MM.1S (cell line): ENCODE results near the gene SLC24A4.

Experiments
- DNase-seq: peaks from one replicate; pipeline ENCODE4 v3.0.0-alpha.2; 2015
- H2AFZ ChIP-seq: fragments of 300-600 bp; sonication (generic); 2 replicates; pipeline ENCODE4 v1.6.0; 2016; ENCODE audit warnings: antibody characterized with exemption, low read length
- H3F3A ChIP-seq: fragments of 300-600 bp; sonication (generic); 2 replicates; pipeline ENCODE4 v1.6.1; 2016; ENCODE audit warnings: mild to moderate bottlenecking, antibody characterized with exemption, low read length, moderate library complexity, mixed read lengths; ENCODE audit not compliant: insufficient read depth
- H3K27ac ChIP-seq: fragments of 300-600 bp; sonication (generic); 2 replicates; pipeline ENCODE4 v1.5.1; 2016; ENCODE audit warnings: mild to moderate bottlenecking, low read length
- H3K27me3 ChIP-seq: fragments of 300-600 bp; sonication (generic); replicated peaks from 2 replicates; pipeline ENCODE4 v1.6.0; 2016; ENCODE audit warnings: low read length; ENCODE audit not compliant: insufficient read depth
- H3K36me3 ChIP-seq: fragments of 300-600 bp; sonication (generic); replicated peaks from 2 replicates; pipeline ENCODE4 v1.6.1; 2016; ENCODE audit warnings: mild to moderate bottlenecking, low read length, mixed read lengths; ENCODE audit not compliant: insufficient read depth
- H3K4me1 ChIP-seq: fragments of 300-600 bp; sonication (generic); 2 replicates; pipeline ENCODE4 v1.6.1; 2016; ENCODE audit warnings: low read length, mixed read lengths
- H3K4me2 ChIP-seq: fragments of 300-600 bp; sonication (generic); 2 replicates; pipeline ENCODE4 v1.6.0; 2016; ENCODE audit warnings: low read depth, low read length
- H3K4me3 ChIP-seq: fragments of 300-600 bp; sonication (generic); 2 replicates; pipeline ENCODE4 v1.5.1; 2016; ENCODE audit warnings: low read length, mixed read lengths
- H3K79me2 ChIP-seq: fragments of 300-600 bp; sonication (generic); 2 replicates; pipeline ENCODE4 v1.6.1; 2016; ENCODE audit warnings: mixed run types, low read length, mixed read lengths
- H3K9ac ChIP-seq: fragments of 300-600 bp; sonication (generic); 2 replicates; pipeline ENCODE4 v1.6.1; 2016; ENCODE audit warnings: low read length, mixed read lengths
- H3K9me2 ChIP-seq: fragments of 300-600 bp; sonication (generic); replicated peaks from 2 replicates; pipeline ENCODE4 v1.6.1; 2016; ENCODE audit warnings: mild to moderate bottlenecking, low read length, mixed read lengths; ENCODE audit not compliant: insufficient read depth
- H3K9me3 ChIP-seq: fragments of 300-600 bp; sonication (generic); replicated peaks from 2 replicates; pipeline ENCODE4 v1.6.1; 2016; ENCODE audit warnings: mild to moderate bottlenecking, low read length, mixed read lengths; ENCODE audit not compliant: insufficient read depth
- H4K20me1 ChIP-seq: fragments of 300-600 bp; sonication (generic); 2 replicates; pipeline ENCODE4 v1.6.1; 2016; ENCODE audit warnings: mild to moderate bottlenecking, low read length, moderate library complexity, mixed read lengths; ENCODE audit not compliant: insufficient read depth
- CTCF ChIP-seq: fragments of 300-600 bp; sonication (generic); IDR thresholded peaks from 2 replicates; pipeline ENCODE4 v1.5.1; 2016; ENCODE audit warnings: antibody characterized with exemption, low read length, mixed read lengths
- EZH2 ChIP-seq: fragments of 300-600 bp; sonication (generic); optimal IDR thresholded peaks from 2 replicates; pipeline ENCODE3; 2017; ENCODE audit warnings: low read depth, mild to moderate bottlenecking, antibody characterized with exemption, low read length, mixed read lengths
- EZH2phosphoT487 ChIP-seq: fragments of 300-600 bp; sonication (generic); IDR thresholded peaks from 2 replicates; pipeline ENCODE4 v1.6.1; 2018; ENCODE audit warnings: antibody characterized with exemption, low read length

SLC24A4 gene

GRCh38 chr14:92348154-92348553, 25.2 kb downstream of the SLC24A4 start:
- TF ChIP-seq EZH2phosphoT487 (no peak), EZH2 (no peak), CTCF (no peak)
- Histone ChIP-seq H2AFZ (no peak overlapping the region), H3K36me3 (no peaks in the 10 kb centered on the region), H3K27ac (no peak overlapping the region), H4K20me1 (no peaks in the 10 kb centered on the region), H3K4me3 (no peak overlapping the region), H3K9me3 (no peaks in the 10 kb centered on the region), H3K27me3 (no peaks in the 10 kb centered on the region), H3K9ac (no peak overlapping the region), H3K79me2 (no peaks in the 10 kb centered on the region), H3K4me2 (no peak overlapping the region), H3K9me2 (no peaks in the 10 kb centered on the region), H3F3A (no peaks in the 10 kb centered on the region), H3K4me1 (no peaks in the 10 kb centered on the region)
- no peak for DNase-seq

- TF ChIP-seq CTCF = no peak
- TF ChIP-seq EZH2phosphoT487 = no peak
- no peak for TF ChIP-seq EZH2
- Histone ChIP-seq H3K9me3 (no peaks in the 10 kb centered on the region), H3K27ac (no peak overlapping the region), H3K4me3 (no peak overlapping the region), H3K36me3 (no peaks in the 10 kb centered on the region), H2AFZ (no peak overlapping the region), H3K79me2 (no peaks in the 10 kb centered on the region), H3K9ac (no peak overlapping the region), H4K20me1 (no peaks in the 10 kb centered on the region), H3F3A (no peaks in the 10 kb centered on the region), H3K4me2 (no peak overlapping the region), H3K9me2 (no peaks in the 10 kb centered on the region), H3K27me3 (no peaks in the 10 kb centered on the region), H3K4me1 (no peaks in the 10 kb centered on the region)
- DNase-seq = no peak
Measured at GRCh38 chr14:92351750-92352149, 28.8 kb downstream of the SLC24A4 start.

DNA sequence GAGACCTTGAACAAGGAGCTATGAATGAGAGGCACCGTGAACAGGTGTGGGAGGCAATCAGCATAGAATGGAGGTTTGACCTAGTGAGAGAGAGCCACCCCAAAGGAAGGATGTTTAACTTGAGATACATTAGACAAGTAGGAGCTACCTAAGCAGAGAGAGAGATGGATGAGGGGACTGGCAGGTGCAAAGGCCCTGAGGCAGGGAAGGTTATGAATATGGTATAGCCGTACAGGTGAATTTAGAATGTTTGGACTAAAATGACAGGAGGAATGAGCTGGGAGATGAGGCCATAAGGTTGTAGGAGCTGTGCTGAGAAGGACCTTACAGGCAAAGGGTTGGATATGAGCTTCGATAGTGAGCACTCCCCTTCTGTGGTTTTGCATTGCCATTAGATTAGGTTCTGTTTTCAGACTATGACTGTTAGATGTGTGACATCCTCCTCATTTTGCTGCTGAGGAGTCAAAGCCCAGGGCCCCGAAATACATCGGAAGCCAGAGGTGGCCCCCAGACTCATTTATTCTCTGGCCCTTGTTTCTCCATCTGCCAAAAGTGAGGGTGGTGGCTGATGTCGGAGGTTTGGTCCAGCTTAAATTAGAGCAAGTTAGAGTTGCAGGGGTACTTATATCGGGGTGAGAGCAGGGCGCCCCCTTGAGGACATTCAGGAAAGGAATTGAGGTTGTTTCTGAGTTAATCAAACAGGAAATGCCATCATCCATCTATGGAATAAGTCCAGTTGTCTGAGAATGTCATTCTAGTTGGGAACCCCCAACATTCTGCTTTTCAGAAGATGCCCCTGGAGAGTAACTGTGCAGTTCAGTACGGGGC, 29.4 kb downstream of the SLC24A4 start:
- no peak overlapping the region for H3K4me2 ChIP-seq
- DNase-seq = no peak
- TF ChIP-seq EZH2phosphoT487 = no peak
- TF ChIP-seq EZH2 = no peak
- TF ChIP-seq CTCF = peak; percentile 34
- H3K9ac ChIP-seq = no peak overlapping the region
- no peaks in the 10 kb centered on the region for H3K36me3 ChIP-seq
- H4K20me1 ChIP-seq = no peaks in the 10 kb centered on the region
- H2AFZ ChIP-seq = no peak overlapping the region
- no peaks in the 10 kb centered on the region for H3K9me3 ChIP-seq
- H3F3A ChIP-seq = no peaks in the 10 kb centered on the region
- no peak overlapping the region for H3K4me3 ChIP-seq
- no peaks in the 10 kb centered on the region for H3K9me2 ChIP-seq
- no peaks in the 10 kb centered on the region for H3K79me2 ChIP-seq
- H3K27ac ChIP-seq = no peak overlapping the region
- H3K4me1 ChIP-seq = no peaks in the 10 kb centered on the region
- H3K27me3 ChIP-seq = no peaks in the 10 kb centered on the region
